A549 (cell line): ENCODE measurements around the gene ZMYM5.

Experiments used
- CBX8 ChIP-seq: fragments of 200-600 bp; sonication (generic); IDR thresholded peaks from 2 replicates; pipeline ENCODE4 v1.6.1; 2016
- EP300 ChIP-seq, 2 experiments: fragments of >200 bp; sonication (Bioruptor Twin); formaldehyde crosslinking; IDR thresholded peaks; 2 replicates in 1 of 2; 3 replicates in 1 of 2; pipeline ENCODE4 v1.6.1; 2016 to 2017
- PBX3 ChIP-seq: IDR thresholded peaks from 2 replicates; pipeline ENCODE4 v1.6.1; 2012
- SMC3 ChIP-seq: fragments of >200 bp; sonication (Bioruptor Twin); formaldehyde crosslinking; IDR thresholded peaks from 3 replicates; pipeline ENCODE4 v1.6.1; 2018; ENCODE audit warnings: inconsistent platforms
- TF ChIP-seq, protein P1 (sequence below): fragments of >200 bp; sonication (Bioruptor Twin); formaldehyde crosslinking; IDR thresholded peaks from 3 replicates; pipeline ENCODE4 v1.5.1; 2016

DNA sequence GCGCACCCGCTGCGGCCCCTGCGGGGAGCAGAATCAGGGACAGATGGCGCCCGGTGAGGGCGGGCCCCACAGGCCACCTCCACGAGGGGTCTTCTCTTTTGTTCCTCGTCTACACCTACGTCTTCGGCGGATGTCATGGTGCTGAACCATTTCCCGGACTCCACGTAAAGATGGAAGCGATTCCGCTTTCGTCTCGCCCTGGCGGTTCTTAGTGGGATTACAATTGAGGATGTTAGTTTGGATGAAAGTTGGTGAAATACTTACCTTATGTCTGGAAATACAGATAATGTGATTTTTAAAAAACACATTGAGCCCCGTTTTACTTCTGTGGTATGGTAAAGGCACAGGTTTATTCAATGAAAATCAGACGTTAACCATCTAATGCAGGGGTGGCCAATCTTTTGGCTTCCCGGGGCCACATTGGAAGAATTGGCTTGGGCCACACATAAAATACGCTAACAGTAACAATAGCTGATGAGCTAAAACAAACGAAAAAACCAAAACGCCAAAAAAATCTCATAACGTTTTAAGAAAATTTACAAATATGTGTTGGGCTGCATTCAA is 1.4 kb upstream of the ZMYM5 start:
- TF ChIP-seq CBX8 (no peak), EP300 (IDR thresholded peaks at IDR 0.05) (no peak), PBX3 (no peak), SMC3 (no peak)
- TF ChIP-seq, protein P1, sequence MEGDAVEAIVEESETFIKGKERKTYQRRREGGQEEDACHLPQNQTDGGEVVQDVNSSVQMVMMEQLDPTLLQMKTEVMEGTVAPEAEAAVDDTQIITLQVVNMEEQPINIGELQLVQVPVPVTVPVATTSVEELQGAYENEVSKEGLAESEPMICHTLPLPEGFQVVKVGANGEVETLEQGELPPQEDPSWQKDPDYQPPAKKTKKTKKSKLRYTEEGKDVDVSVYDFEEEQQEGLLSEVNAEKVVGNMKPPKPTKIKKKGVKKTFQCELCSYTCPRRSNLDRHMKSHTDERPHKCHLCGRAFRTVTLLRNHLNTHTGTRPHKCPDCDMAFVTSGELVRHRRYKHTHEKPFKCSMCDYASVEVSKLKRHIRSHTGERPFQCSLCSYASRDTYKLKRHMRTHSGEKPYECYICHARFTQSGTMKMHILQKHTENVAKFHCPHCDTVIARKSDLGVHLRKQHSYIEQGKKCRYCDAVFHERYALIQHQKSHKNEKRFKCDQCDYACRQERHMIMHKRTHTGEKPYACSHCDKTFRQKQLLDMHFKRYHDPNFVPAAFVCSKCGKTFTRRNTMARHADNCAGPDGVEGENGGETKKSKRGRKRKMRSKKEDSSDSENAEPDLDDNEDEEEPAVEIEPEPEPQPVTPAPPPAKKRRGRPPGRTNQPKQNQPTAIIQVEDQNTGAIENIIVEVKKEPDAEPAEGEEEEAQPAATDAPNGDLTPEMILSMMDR = peak; percentile 28; the same call in 1 of the 3 replicates
